GM18505 (cell line): ENCODE measurements around the gene PTPRJ.
A peak's percentile ranks its signal among the peaks of the same experiment; 100 is the strongest.
"Not testable (repeated sequence)": the region's sequence is repeated elsewhere in the genome, so short reads cannot be mapped to it uniquely, and the experiment has no call there.

Source experiments
- ATAC-seq: cut with Tn5 transposase; IDR thresholded peaks from one replicate; pipeline ENCODE4 v1.9.1; 2021; ENCODE audit not compliant: unreplicated experiment
- POLR2A ChIP-seq: IDR thresholded peaks from 4 replicates; pipeline ENCODE4 v1.6.1; 2011; ENCODE audit warnings: borderline replicate concordance; ENCODE audit not compliant: insufficient read depth, insufficient read length; ENCODE audit errors: extremely low read depth

PTPRJ gene

DNA sequence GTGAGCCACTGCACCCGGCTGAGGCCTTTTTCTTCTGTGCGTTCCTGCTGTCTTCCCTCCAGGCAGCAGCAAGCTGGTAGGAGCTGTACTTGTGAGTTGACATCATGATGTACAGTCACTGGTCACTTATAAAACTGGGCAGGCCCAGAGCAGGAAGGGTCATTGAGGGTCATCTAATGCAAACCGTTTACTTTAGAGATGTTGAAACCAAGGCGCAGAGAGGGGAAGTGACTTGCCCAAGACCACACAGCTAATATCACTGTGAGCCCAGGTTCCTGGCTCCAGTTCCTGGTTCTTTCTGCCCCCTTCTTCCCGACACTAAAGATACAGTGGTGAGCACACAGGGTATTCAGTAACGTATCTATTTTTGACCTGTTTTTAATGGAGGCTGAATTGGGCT, 27.3 kb downstream of the PTPRJ start:
- no peak for TF ChIP-seq POLR2A
- no peak for ATAC-seq

GRCh38 chr11:48008951-48009270, 28.6 kb downstream of the PTPRJ start:
- TF ChIP-seq POLR2A: no peak
- ATAC-seq: no peak

DNA sequence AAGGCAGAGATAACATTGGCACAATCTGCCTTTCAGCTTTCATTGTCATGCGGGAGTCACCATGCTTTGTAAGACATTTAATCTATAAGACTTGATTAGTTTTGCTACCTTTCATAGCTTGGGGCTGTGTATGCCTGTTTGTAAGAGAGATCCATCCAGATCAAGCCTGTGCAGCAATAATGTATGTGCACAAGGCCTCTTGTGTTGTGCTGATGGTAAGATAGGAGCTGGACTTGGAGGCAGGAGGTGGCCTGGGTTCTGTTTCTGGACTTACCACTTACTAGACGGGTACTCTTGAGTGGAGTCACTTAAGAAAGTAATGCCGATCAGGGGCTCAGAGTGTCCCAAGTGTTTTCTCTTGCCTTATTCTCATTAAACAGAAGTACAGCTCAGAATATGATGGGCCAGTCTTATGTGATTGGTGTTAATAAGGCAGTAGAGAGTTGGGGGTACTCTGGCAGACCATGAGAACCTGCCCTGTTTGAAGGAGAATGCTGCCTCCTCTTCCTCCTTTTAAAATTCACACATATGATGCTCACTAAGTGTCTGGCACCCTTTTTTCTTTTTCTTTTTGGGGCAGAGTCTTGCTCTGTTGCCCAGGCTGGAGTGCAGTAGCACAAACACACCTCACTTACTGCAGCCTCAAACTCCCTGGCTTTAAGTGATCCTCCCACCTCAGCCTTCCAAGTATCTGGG, 30.9 kb downstream of the PTPRJ start:
- no peak for ATAC-seq

DNA sequence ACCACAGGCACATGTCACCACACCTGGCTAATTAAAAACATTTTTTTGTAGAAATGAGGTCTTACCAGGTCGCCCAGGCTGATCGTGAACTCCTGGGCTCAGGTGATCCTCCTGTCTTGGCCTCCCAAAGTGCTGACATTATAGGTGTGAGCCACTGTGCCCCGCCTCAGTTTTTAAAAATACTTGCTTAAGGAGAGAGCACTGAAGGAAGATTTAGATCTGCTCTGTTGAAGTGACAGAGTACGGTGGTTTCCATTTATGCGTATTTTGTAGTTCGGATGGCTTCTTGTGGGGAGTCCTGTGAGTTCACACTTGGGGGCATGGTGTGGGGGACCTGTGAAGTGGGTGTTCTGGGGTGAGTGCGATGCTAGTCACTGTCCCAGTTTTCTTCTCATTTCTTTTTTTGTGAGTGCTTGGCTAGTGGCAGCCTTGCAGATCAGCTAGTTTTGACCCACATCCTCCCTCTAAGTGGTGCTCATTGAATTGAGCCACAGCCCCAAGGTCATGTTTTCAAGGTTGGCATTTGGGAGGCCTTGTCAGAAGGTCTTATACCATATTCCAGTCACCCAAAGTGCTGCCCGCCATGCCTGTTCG, 31.5 kb downstream of the PTPRJ start:
- no peak for TF ChIP-seq POLR2A
- ATAC-seq: no peak

More for the DNA sequence above, 30.9 kb downstream of the PTPRJ start:
- TF ChIP-seq POLR2A: no peak

- no peak for TF ChIP-seq POLR2A
- peak; percentile 74 for ATAC-seq
These were observed 33.0 kb downstream of the PTPRJ start for GRCh38 chr11:48013269-48013901.

DNA sequence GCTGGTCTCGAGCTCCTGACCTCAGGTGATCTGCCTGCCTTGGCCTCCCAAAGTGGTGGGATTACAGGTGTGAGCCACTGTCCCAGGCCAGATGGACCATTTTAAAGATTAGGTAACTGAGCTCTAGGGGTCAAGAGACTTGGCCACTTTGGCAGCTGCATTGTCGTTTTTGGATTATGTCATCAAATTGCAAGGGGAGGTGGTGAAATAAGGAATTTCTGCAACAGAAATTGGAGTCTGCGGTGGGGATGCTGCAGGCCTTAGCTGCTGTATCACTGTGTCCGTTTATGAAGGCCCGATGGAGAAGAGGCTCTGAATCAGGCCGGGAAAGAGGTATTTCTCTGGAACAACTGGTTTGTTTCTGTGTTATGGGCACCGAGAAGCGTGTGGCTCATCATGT, 34.6 kb downstream of the PTPRJ start:
- no peak for TF ChIP-seq POLR2A

GRCh38 chr11:48017105-48017830, 36.9 kb downstream of the PTPRJ start:
- no peak for ATAC-seq
- no peak for TF ChIP-seq POLR2A

More for the DNA sequence above, 34.6 kb downstream of the PTPRJ start:
- ATAC-seq: no peak

DNA sequence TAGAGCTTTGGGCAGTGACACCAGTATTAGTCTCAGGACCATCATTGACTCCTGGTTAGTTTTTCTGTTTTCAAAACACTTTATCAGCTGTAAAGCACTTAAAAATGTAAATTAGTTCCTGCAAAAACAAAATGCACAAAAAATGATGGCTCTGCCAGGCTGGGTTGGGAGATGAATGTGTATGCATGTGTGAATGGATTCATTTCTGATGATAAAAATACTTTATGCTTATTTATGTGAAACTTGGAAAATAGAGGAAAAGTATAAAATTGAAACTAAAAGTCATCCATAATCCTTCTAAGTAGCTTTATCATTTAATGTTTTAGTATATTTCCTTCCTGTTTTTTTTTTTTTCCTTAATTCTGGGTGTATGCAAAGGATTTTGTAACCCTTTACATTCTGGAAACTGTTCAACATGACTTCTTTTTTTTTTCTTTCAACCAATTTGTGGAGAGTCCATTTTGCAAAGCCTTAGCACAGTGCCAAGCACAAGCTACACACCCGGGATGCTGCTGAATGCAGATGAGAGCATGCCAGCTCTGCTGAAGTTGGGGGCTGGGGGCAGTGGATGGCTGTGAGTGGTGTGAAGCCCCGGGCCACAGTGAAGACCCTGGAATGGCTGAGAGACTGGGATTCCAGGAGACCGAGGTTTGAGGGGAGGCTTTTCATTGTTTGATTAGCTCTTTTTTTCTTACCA, 37.6 kb downstream of the PTPRJ start:
- no peak for TF ChIP-seq POLR2A
- no peak for ATAC-seq

- no peak for TF ChIP-seq POLR2A
- ATAC-seq: no peak
These were observed 38.3 kb downstream of the PTPRJ start for GRCh38 chr11:48018528-48019216.

GRCh38 chr11:48019217-48019584, 38.8 kb downstream of the PTPRJ start:
- TF ChIP-seq POLR2A: no peak
- ATAC-seq: no peak

DNA sequence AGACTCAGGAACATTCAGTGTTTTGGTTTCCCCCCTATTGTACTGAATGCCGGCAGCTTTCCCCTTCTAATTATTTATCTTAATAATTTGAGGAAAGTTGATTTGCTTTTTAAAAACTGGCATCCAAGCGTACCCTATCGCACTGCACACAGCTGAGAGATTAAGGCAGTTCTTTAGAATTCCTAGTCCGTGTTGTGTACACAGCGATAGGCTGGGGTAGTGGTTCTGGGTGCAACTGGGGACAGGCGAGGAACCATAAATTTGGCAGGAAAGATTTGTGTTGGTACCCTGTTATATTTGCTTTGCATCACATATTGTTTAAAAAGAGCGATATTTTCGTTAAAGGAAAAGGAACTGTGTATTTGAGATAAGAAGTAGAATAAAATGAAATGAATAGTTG, 39.2 kb downstream of the PTPRJ start:
- ATAC-seq: no peak
- no peak for TF ChIP-seq POLR2A

DNA sequence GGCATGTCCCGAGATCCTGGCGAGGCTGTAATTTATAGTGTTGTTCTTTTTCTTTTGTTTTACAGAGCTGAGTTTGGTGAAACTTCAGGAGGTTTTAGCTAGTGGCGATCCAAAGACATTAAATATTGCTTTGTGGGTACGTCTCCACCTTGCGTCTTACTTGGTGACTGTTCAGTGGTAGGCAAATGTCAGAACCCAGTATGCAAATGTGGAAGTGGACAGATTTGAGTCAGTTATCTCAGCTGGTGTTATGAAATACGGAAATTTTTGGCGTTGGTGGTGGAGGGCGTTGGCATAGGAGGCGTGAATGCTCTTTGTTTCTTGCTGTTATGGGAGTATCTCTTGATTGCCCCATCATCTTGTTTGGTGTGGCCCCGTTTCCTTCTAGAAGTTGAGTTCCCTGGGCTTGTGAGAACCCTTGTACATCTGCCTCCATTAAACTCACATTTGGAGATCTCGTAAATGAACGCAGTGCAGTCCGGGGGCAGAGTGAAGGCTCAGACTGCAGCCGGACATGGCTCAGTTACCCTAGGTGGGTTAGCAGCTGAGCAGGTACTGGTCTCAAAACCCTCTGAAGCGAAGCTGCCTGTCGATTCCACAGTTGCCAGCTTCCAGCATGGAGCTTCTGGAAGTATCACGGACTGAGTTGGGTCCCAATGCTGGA, 39.9 kb downstream of the PTPRJ start:
- peak; percentile 25 for TF ChIP-seq POLR2A
- ATAC-seq: peak; percentile 75

DNA sequence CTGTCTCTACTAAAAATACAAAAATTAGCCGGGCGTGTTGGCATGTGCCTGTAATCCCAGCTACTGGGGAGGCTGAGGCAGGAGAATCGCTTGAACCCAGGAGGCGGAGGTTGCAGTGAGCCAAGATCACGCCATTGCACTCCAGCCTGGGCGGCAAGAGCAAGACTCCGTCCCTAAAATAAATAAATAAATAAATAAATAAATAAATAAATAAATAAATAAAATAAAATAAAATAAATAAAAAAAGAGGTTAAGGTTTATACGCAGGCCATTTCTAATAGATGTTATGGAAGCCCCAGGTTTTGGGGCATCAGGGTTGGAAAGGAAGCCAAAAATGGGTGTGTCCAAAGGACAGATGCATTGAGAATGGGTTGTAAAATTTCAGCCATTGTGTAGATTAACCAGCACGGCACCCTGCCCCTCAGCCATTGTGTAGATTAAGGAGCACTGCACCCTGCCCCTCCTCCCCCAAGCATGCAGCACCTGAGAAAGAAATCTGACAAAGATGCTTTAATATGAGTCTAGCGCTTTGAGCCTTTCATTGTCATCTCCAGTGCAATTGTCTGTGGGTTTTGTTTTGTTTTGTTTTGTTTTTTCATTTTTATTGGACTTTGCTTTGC, 41.0 kb downstream of the PTPRJ start:
- ATAC-seq: not testable (repeated sequence)
